SHP77 treated with DMSO at 0.1 percent for 48 hours (cell line): ENCODE data around the gene ZNF280A.
"Not testable (repeated sequence)": the region's sequence is repeated elsewhere in the genome, so short reads cannot be mapped to it uniquely, and the experiment has no call there.

Experiments used
- DNase-seq: peaks from one replicate; lab custom pipeline; 2025; lab: John Stamatoyannopoulos, UW

The ZNF280A gene

DNA sequence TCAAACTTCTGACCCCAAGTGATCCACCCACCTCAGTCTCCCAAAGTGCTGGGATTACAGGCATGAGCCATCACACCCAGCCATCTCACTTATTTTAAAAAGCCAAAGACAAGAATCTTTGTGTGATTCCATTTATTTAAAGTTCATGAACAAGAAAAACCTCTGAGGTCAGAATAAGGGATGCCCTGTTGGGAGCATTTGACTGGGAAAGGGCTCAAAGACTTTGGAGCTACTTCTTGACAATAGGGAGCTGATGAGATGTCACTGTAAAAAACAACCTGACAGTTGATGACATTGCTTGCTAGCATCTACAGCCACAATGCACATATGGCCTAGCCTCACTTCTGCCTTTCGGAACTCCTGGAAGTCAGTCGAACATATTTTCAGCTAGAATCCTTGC lies 6.5 kb downstream of the ZNF280A start:
- DNase-seq: no peak

- no peak for DNase-seq
Measured at GRCh38 chr22:22512951-22513350, 7.1 kb downstream of the ZNF280A start.

DNA sequence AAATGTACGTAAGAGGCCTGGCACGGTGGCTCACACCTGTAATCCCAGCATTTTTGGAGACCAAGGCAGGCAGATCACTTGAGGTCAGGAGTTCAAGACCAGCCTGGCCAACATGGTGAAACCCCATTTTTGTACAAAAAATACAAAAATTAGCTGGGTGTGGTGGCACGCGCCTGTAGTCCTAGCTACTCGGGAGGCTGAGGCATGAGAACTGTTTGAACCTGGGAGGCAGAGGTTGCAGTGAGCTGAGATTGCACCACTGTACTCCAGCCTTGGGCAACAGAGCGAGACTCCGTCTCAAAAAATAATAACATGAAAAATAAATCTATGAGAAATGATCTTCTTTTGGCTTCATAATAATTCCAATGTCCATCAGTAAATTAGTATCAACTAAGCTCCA lies 9.2 kb downstream of the ZNF280A start:
- DNase-seq: not testable (repeated sequence)

- DNase-seq: not testable (repeated sequence)
Measured at GRCh38 chr22:22509912-22510311, 10.2 kb downstream of the ZNF280A start.

GRCh38 chr22:22508274-22509176 lies 11.5 kb downstream of the ZNF280A start, which contains the start of gene ZNF280B:
Gene ZNF280B (minus strand): TSS chr22:22508742. CDS start chr22:22489398, 19,344 bp downstream.
- DNase-seq: peak; percentile 67

DNA sequence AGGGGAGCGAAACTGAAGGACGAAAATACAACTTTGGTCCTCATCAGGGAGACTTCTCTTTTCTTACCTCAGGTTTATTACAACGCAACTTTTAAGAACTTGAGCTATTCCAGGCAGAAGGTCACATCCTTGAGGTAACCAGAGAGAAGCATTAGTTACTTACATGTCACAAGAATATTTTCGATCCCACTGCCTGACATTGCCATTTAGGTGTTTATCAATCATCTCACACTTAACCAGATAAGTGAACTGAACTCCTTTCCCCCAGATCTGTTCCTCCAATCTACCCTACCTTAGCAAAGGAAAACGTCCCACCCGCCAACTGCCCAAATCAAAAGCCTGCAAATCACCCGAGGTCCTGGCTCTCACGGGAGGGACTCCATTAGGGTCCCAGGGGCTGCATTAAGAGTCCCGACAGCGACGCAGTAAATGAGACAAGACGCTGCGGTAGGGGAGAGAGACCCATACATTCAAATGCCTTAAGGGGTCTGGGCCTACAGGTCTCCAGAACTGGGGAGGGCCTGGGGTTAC lies 12.3 kb downstream of the ZNF280A start:
- DNase-seq: no peak

DNA sequence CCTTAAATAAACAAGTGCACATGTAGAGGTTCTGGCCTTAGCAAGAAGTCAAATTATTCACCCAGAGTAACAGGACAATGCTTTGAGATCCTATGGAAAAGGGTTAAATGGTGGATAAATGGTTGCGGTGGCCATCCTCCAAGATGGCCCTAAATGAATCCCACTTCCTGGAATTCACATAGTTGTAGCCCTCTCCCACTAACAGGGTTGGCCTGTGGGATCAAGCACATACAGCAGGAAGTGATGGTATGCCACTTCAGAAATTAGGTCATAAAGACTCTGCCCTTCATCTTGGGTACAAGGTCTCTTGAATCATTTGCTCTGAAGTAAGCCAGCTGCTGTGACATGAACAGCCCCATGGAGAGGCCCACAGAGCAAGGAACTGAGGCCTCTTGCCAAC lies 13.3 kb downstream of the ZNF280A start:
- DNase-seq: no peak

DNA sequence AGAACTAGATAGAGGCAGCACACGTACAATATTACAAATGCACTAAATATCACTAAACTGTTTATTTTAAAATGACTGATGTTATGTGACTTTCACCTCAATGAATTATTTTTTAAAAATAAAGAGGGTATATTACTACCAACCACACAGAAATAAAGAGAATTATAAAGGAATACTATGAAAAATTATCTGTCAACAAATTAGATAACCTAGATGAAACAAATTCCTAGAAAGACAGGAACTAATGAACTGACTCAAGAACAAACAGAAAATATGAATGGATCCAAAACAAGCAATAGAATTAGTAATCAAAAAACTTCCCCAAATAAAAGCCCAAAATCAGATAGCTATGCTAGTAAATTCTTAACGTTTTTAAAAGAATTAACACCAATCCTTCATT lies 21.8 kb downstream of the ZNF280A start:
- no peak for DNase-seq

- not testable (repeated sequence) for DNase-seq
Measured at GRCh38 chr22:22491589-22491988, 28.5 kb downstream of the ZNF280A start.

GRCh38 chr22:22488736-22489135 lies 31.3 kb downstream of the ZNF280A start:
- no peak for DNase-seq

DNA sequence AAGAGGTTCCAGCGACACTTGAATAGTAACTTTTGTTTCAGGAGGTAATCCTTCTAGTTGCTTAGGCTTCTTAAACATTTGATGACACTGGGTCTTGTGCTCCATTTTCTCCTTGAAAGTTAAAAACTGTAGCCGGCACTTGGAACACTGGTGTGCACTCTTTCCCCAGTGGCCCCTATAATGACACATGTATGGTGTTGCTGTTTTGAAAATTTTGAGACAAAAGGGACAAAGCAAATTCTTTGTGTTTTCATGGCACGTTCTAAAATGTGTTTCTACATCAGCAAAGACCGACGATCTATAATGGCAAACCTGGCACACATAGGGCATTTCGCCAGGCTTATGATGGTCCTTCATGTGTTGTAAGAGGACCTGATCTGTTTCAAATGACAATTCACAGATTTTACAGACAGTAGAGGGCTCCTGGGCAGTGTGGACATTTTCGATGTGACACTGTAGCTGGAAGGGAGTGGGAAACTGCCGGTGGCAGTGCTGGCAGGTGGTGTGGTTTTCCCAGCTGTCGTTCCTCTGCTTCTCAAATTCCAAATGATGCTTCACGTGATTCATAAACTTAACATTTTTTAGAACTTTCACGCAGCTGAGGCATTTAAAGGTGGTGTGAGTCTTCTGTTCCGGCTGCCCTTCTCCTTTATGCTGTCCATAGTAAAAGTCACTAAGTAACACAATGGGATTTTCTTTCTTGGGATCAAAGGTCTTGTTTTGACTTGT lies 32.0 kb downstream of the ZNF280A start:
- no peak for DNase-seq

DNA sequence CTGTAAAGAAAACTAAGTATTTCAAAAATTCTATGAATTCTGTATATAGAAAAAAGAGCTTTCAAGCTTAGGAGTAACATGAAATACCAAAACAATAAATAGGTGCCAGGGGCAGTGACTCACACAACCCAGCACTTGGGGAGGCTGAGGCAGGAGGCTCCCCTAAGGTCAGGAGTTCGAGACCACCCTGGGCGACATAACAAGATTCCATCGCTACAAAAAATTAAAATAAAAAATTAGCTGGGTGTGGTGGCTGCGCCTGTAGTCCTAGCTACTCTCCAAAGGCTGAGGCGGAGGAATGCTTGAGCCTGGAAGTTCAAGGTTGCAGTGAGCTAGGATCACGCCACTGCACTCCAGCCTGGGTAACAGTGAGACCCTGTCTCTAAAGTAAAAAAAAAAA lies 33.0 kb downstream of the ZNF280A start:
- DNase-seq: no peak

- no peak for DNase-seq
Measured at GRCh38 chr22:22486132-22486899, 33.8 kb downstream of the ZNF280A start.

- no peak for DNase-seq
Measured at GRCh38 chr22:22485524-22485923, 34.5 kb downstream of the ZNF280A start.

GRCh38 chr22:22484023-22484422 lies 36.0 kb downstream of the ZNF280A start:
- DNase-seq: no peak

DNA sequence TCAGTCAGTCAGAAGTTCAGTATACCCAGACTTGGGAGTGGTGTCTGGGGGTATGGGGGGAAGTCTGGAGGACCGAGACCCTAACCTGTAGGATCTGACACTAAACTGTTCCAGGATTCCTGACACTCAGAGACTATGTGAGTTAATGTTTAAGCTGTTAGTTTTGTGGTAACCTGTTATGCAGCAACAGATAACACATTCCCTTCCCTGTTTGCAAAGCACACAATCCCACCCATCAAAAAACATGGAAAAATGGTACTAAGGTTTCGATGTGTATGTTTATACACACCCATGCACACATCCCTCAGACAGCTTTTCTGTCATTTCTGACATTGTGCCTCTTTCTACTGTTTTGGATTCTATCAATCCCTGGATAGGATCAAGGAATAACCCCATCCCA lies 39.1 kb downstream of the ZNF280A start:
- no peak for DNase-seq

- DNase-seq: no peak
Measured at GRCh38 chr22:22479999-22480532, 40.0 kb downstream of the ZNF280A start.

DNA sequence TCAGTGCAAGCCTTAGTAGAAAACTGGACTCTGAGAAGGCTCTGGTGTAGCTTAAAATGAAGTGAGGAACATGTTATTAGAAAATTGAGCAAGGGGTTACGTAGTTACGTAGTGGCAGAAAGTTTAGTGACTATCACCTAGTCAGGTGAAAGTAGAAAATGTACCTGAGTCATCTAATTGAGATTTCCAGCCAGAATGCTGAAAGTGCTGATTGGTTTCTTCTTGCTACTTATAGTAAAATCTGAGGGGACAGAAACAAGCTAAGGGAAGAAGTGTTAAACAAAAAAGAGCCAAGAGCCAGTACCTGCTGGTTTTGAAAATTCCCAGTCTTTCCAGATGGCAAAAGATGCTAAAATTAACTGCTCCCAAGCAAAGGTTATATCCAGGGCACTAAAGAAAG lies 41.0 kb downstream of the ZNF280A start:
- DNase-seq: no peak

DNA sequence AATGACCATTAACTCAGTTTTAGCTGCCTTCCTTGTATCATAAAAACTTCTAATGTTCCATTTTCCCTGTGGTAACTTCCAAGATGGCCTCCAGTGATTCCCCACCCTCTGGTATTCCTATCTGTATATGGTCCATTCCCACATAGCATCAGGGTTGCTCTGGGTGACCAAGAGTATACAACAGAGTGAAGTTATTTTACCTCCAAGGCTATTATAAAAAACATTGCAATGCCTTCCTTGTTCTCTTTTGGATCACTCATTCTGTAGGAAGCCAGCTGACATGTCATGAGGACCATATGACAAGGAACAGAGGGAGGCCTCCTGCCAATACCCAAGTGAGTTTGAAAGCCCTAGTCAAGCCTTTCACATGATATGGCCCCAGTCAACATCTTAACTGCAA lies 41.6 kb downstream of the ZNF280A start:
- no peak for DNase-seq

- no peak for DNase-seq
Measured at GRCh38 chr22:22474733-22475132, 45.3 kb downstream of the ZNF280A start.

DNA sequence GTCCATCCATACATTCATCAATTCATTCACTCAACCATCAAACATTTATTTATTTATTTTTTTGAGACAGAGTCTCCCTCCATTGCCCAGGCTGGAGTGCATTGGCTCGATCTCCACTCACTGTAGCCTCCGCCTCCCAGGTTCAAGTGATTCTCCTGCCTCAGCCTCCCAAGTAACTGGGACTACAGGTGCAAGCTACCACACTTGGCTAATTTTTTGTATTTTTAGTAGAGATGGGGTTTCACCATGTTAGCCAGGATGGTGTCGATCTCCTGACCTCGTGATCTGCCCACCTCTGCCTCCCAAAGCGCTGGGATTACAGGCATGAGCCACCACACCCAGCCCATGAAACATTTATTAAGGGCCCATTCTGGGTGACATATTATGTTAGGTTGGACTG lies 49.0 kb downstream of the ZNF280A start:
- not testable (repeated sequence) for DNase-seq

DNA sequence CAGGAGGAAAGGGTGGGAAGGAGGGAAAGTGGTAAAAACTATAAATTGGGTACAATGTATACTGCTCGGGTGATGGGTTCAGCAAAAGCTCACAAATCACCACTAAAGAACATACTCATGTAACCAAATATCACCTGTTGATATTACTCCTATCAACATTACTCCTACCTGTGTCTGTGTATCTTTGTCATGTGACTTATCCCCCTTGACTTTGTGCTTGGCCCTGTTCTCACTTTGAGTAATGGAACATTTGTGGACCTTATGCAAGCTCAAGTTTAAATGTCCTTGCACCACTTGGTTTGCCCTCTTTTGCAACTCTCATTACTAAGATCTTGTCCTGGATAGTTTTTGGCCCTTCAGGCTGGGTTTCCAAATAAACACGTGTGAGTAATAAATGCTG lies 50.5 kb downstream of the ZNF280A start:
- no peak for DNase-seq
